HG03095 (cell line): ENCODE measurements around the gene TPD52L1.
A peak's percentile ranks its signal among the peaks of the same experiment; 100 is the strongest.

Source experiments
- ATAC-seq: cut with Tn5 transposase; IDR thresholded peaks from one replicate; pipeline ENCODE4 v1.9.1; 2021; ENCODE audit warnings: moderate library complexity; ENCODE audit not compliant: unreplicated experiment

Gene TPD52L1

GRCh38 chr6:125300992-125301434 is 147.4 kb downstream of the TPD52L1 start:
- no peak for ATAC-seq

DNA sequence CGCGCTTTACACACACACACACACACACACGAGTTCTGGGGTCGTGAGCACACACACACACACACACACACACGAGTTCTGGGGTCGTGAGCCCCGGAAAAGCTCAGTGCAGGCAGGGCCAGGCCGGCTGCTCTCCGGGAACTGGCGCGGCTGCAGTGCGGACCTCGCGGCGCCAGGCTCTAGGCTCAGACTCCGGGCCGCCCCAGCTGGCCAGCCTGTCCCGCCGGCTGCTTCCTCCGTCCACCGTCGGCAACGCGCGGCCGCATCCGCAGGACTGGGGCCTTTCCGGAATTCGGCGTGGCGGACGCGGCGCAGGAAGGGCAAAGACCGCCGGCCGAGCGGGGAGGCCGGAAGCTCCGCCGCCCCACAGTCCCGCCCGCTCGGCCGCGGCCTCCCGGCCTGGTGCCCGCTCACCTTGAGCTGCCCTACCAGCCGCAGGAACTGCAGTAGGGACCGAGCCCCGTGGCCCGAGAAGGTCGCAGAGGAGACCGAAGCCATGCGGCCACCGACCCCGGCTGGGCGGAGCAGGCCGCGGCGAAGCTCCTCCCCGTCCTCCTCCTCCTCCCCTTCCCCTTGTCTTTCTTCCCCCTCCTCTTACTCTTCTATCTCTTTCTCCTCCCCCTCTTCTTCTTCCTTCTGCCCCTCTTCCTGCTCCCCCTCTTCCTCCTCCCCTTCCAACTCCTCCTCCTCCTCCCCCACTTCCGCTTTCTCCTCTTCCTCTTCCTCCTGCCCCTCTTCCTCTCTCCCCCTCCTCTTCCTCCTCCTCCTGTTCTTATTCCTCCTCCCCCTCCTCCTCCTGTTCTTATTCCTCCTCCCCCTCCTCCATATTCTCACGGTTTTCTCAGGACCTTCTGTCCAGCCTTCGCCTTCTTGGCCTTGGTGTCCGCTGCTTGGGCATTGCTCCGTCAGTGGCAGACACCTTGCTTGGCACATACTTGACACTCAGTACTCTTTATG is 148.1 kb downstream of the TPD52L1 start, which contains the start of gene HDDC2:
Gene HDDC2 (minus strand): TSS at position 533 of the 957 bp plus-strand sequence. CDS start 35 bp downstream, at position 498.
- peak; percentile 88 for ATAC-seq

- ATAC-seq, result no peak
These were observed 149.4 kb downstream of the TPD52L1 start for GRCh38 chr6:125302840-125303511.

- no peak for ATAC-seq
These were observed 149.9 kb downstream of the TPD52L1 start for GRCh38 chr6:125303512-125303854.

DNA sequence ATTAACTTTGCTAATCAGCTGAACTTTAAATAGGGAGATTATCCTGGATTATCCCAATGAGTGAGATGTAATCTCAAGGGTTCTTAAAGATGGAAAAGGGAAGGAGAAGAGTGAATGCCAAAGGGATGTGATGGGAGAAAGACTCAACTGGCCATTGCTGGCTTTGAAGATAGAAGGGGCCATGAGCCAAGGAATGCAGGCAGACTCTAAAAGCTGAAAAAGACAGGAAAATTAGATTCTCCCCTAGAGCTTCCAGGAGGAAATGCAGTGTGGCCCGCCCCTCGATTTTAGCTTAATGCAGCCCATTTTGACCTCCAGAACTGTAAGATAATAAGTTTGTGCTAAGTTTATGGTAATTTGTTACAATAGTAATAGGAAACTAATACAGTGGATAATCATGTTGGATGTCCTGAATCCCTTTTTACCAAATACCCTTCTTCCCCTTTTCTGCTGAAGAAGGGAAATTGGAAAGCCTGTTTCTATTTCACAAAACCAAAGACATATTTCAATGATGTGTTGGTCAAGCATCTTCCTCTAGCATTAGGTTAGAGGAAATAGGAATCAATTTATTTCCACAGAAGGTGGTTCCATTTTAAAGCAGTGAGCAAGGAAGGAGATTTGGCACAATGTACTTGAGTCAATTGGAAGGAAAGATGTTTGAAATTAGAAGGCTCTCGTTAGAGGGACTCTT is 151.5 kb downstream of the TPD52L1 start:
- ATAC-seq, result no peak

GRCh38 chr6:125306756-125307149 is 153.2 kb downstream of the TPD52L1 start:
- ATAC-seq, result no peak

GRCh38 chr6:125307150-125307838 is 153.7 kb downstream of the TPD52L1 start:
- no peak for ATAC-seq

DNA sequence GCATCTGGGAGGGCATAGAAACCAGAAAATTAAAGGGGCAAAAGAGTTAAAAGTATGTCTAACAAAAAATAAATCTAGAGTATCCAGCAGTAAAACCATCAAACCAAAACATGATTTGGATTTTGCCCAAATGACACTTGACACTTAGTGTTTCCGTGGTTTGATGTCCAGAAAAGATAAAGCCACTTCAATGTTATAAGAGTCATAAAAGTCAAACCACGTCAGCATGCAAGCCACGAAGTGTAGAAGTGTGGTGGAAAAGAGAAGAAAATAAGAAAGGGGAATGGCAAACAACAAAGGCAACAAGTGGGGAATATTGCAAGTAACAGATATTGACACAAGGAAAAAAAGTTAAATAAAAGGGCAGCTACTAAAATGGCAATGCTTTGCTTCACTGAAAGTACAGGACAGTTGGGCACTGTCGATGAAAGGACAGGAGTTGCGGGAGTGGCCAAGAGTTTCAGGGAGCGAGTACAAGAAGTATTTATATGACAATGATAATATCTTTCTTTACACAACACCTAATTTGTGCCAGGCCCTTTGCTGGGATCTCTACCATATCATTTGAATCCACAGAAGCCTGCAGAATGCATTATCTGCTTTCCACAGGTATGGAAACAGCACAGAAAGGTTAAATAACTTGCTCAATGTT is 154.5 kb downstream of the TPD52L1 start:
- ATAC-seq, result no peak

DNA sequence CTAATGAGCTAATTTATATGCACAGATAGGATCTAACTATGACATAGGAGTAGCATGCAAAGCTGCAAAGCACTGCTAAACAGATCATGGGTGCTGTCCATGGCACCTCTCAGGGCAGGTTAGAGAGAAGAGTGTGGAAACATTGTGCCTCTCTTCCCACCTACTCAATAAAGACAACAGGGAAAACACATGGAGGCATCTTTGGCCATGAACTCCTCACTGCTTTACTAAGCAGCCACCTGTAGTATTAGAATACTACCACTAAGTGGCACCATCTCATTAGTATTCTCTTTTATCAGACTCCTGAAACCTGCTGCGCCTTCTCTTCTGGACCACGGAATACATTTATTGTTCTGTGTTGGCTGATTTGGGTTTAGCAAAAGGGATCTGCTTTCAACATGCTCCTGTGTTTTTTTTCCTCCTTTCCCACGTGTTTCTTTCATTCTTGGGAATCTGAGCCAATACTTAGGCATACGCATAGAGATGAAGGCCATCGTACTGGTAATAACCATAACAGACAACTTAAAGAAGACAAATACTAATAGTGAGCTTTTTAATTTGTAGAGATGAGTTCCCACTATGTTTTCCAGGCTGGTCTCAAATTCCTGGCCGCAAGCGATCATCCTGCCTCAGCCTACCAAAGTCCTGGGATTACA is 157.5 kb downstream of the TPD52L1 start:
- ATAC-seq, result peak; percentile 80

GRCh38 chr6:125312478-125312877 is 158.9 kb downstream of the TPD52L1 start:
- ATAC-seq, result no peak

GRCh38 chr6:125312950-125313349 is 159.4 kb downstream of the TPD52L1 start:
- no peak for ATAC-seq
